GM06990 (cell line): Measurements from ENCODE around the gene USP9Y.

Source experiments
- DNase-seq: peaks from one replicate; pipeline ENCODE4 v3.0.0-alpha.2; 2011; ENCODE audit not compliant: insufficient read length; ENCODE audit errors: extremely low read depth
- H3K27me3 ChIP-seq: replicated peaks from 2 replicates; pipeline ENCODE4 v1.6.0; 2011; ENCODE audit warnings: low read length; ENCODE audit not compliant: control insufficient read depth, insufficient read depth
- H3K36me3 ChIP-seq: 2 replicates; pipeline ENCODE4 v1.5.1; 2011; ENCODE audit warnings: low read length; ENCODE audit not compliant: control insufficient read depth, insufficient read depth
- H3K4me3 ChIP-seq: replicated peaks from 2 replicates; pipeline ENCODE4 v1.5.1; 2011; ENCODE audit warnings: low read depth, mild to moderate bottlenecking, control low read depth, low read length
- TF ChIP-seq, protein P1 (sequence below): IDR thresholded peaks from 2 replicates; pipeline ENCODE4 v1.5.1; 2011; ENCODE audit warnings: low read length, control low read depth, mild to moderate bottlenecking, inconsistent platforms; ENCODE audit not compliant: insufficient read depth, poor library complexity, severe bottlenecking

Gene USP9Y

GRCh38 chrY:12808046-12808445 lies 107.0 kb downstream of the USP9Y start:
- TF ChIP-seq, protein P1, sequence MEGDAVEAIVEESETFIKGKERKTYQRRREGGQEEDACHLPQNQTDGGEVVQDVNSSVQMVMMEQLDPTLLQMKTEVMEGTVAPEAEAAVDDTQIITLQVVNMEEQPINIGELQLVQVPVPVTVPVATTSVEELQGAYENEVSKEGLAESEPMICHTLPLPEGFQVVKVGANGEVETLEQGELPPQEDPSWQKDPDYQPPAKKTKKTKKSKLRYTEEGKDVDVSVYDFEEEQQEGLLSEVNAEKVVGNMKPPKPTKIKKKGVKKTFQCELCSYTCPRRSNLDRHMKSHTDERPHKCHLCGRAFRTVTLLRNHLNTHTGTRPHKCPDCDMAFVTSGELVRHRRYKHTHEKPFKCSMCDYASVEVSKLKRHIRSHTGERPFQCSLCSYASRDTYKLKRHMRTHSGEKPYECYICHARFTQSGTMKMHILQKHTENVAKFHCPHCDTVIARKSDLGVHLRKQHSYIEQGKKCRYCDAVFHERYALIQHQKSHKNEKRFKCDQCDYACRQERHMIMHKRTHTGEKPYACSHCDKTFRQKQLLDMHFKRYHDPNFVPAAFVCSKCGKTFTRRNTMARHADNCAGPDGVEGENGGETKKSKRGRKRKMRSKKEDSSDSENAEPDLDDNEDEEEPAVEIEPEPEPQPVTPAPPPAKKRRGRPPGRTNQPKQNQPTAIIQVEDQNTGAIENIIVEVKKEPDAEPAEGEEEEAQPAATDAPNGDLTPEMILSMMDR = no peak
- no peak for DNase-seq
- H3K4me3 ChIP-seq = no peak overlapping the region
- H3K36me3 ChIP-seq = no peaks in the 10 kb centered on the region
- H3K27me3 ChIP-seq = no peaks in the 10 kb centered on the region

GRCh38 chrY:12809034-12809433 lies 108.0 kb downstream of the USP9Y start:
- DNase-seq = no peak
- Histone ChIP-seq H3K4me3 (no peak overlapping the region), H3K36me3 (no peaks in the 10 kb centered on the region), H3K27me3 (no peaks in the 10 kb centered on the region)
- TF ChIP-seq, protein P1 = no peak

DNA sequence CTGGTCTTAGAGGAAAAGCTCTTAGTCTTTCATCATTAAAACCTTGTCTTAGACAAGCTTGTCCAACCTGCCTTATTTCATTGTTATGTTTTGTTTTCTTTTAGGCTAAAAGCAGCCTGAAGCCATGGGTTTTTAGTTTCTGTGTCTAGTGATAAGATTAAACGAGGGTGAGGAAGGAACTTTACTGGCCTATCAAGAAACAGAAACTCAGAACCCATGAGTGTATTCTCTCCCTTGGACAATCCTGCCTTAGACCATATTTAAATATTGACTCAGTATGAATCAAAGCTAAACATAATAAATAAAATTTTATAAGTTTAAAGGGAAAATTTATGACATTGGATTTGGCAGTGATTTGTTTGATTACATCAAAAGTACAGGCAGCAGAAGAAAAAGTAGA lies 122.4 kb downstream of the USP9Y start:
- TF ChIP-seq, protein P1 = no peak
- no peaks in the 10 kb centered on the region for H3K27me3 ChIP-seq
- no peaks in the 10 kb centered on the region for H3K36me3 ChIP-seq
- H3K4me3 ChIP-seq = no peak overlapping the region
- no peak for DNase-seq

GRCh38 chrY:12826791-12827190 lies 125.8 kb downstream of the USP9Y start:
- no peaks in the 10 kb centered on the region for H3K36me3 ChIP-seq
- TF ChIP-seq, protein P1 = no peak
- DNase-seq = no peak
- H3K4me3 ChIP-seq = no peak overlapping the region
- H3K27me3 ChIP-seq = no peaks in the 10 kb centered on the region

GRCh38 chrY:12833284-12833683 lies 132.3 kb downstream of the USP9Y start:
- H3K27me3 ChIP-seq = no peaks in the 10 kb centered on the region
- no peaks in the 10 kb centered on the region for H3K36me3 ChIP-seq
- no peak for DNase-seq
- no peak overlapping the region for H3K4me3 ChIP-seq
- TF ChIP-seq, protein P1 = no peak

- no peak overlapping the region for H3K4me3 ChIP-seq
- TF ChIP-seq, protein P1 = no peak
- no peak for DNase-seq
- no peaks in the 10 kb centered on the region for H3K36me3 ChIP-seq
- H3K27me3 ChIP-seq = no peaks in the 10 kb centered on the region
Observed at GRCh38 chrY:12837550-12837949, 136.5 kb downstream of the USP9Y start.
